Mononuclear cell (primary cell): ENCODE measurements around the gene OR4F3. TPM values are rescaled to one million over a fixed set of nuclear protein-coding genes. Genes with fewer than 3 reads are reported as not detected.
"Not testable (repeated sequence)": the region's sequence is repeated elsewhere in the genome, so short reads cannot be mapped to it uniquely, and the experiment has no call there.

Experiments
- H3K27me3 ChIP-seq: 2 replicates; pipeline ENCODE4 v1.6.0; 2011; ENCODE audit warnings: low read length, control low read depth; ENCODE audit not compliant: insufficient read depth
- H3K4me1 ChIP-seq: 2 replicates; pipeline ENCODE4 v1.5.1; 2011; ENCODE audit warnings: mild to moderate bottlenecking, low read length, control low read depth; ENCODE audit not compliant: insufficient read depth
- H3K4me3 ChIP-seq: 2 replicates; pipeline ENCODE4 v1.5.1; 2011; ENCODE audit warnings: mild to moderate bottlenecking, low read length, moderate library complexity
- H3K9me3 ChIP-seq: 2 replicates; pipeline ENCODE4 v1.5.1; 2011; ENCODE audit warnings: low read depth, mild to moderate bottlenecking, control low read depth, low read length
- total RNA-seq: library from RNA; depleted of rRNA; stranded (reverse); fragments of >200 nt; gene quantifications from one replicate; pipeline ENCODE4 v1.2.3, GENCODE V29; 2012

OR4F3 gene
- not detected for total RNA-seq

GRCh38 chr5:181366968-181367367 is at the start of gene OR4F3:
TSS of gene OR4F3 (plus strand) at chr5:181367268.
- H3K4me1 ChIP-seq, H3K4me3 ChIP-seq, H3K27me3 ChIP-seq, H3K9me3 ChIP-seq: not testable (repeated sequence)

Other genes with a start within 250 kb of the OR4F3 start
- not detected for gene OR2V1, start 236.1 kb upstream of the OR4F3 start, total RNA-seq
- gene OR2V2, start 219.7 kb upstream of the OR4F3 start, total RNA-seq: not detected
- 1.9 TPM for gene TRIM7, start 162.1 kb upstream of the OR4F3 start, total RNA-seq
- gene TRIM41, start 144.0 kb upstream of the OR4F3 start, total RNA-seq: 6.1 TPM
- gene RACK1, start 123.4 kb upstream of the OR4F3 start, total RNA-seq: 5,375 TPM
- 17.5 TPM for gene TRIM52, start 106.1 kb upstream of the OR4F3 start, total RNA-seq